Upper lobe of left lung (tissue), 6 donors: ENCODE measurements around the gene SPATA32. TPM values are rescaled to one million over a fixed set of nuclear protein-coding genes. Genes with fewer than 3 reads are reported as not detected.
A peak's percentile ranks its signal among the peaks of the same experiment; 100 is the strongest.

Source experiments
- ATAC-seq, 2 donors: fragments of 200-7000 bp; cut with Tn5 transposase; one replicate each; pipeline ENCODE4 v1.9.1; 2022; ENCODE audit warnings: mild to moderate bottlenecking in 2 of 2, moderate library complexity in 2 of 2; ENCODE audit not compliant: low FRiP score in 2 of 2
- DNase-seq, 2 donors: peaks; one replicate each; pipeline ENCODE4 v3.0.0-alpha.2; 2019 to 2020
- H3K27ac ChIP-seq, 4 donors: fragments of 200-600 bp; sonication (generic); one replicate each; pipeline ENCODE4 v1.5.1; 2016 to 2019
- H3K27me3 ChIP-seq, 4 donors: fragments of 200-600 bp; sonication (generic); one replicate each; pipeline ENCODE4 v1.5.1; 2017 to 2019
- H3K36me3 ChIP-seq, 4 donors: fragments of 200-600 bp; sonication (generic); one replicate each; pipeline ENCODE4 v1.5.1; 2016 to 2019
- H3K4me1 ChIP-seq, 4 donors: fragments of 200-600 bp; sonication (generic); one replicate each; pipeline ENCODE4 v1.5.1; 2018 to 2019
- H3K4me3 ChIP-seq, 4 donors: fragments of 200-600 bp; sonication (generic); one replicate each; pipeline ENCODE4 v1.5.1; 2017 to 2019; ENCODE audit warnings: mild to moderate bottlenecking in 2 of 4, moderate library complexity in 1 of 4
- H3K9me3 ChIP-seq, 4 donors: fragments of 200-600 bp; sonication (generic); one replicate each; pipeline ENCODE4 v1.5.1; 2018 to 2019
- CTCF ChIP-seq, 6 experiments: fragments of 450-650 bp in 4 of 6; fragments of 200-600 bp in 2 of 6; sonication (generic) in 2 of 6; IDR thresholded peaks; one replicate each; pipeline ENCODE4 v1.5.1; 2016 to 2019; ENCODE audit warnings: antibody characterized with exemption in 6 of 6
- EP300 ChIP-seq, 4 donors: sonication (generic); formaldehyde crosslinking; IDR thresholded peaks; one replicate each; pipeline ENCODE4 v1.5.1; 2017; ENCODE audit warnings: antibody characterized with exemption in 4 of 4, control low read depth in 2 of 4
- POLR2A ChIP-seq, 4 donors: fragments of 450-650 bp; IDR thresholded peaks; one replicate each; pipeline ENCODE4 v1.5.1; 2016 to 2017; ENCODE audit warnings: antibody characterized with exemption in 4 of 4, mild to moderate bottlenecking in 2 of 4
- POLR2AphosphoS5 ChIP-seq, 2 donors: sonication (generic); formaldehyde crosslinking; IDR thresholded peaks; one replicate each; pipeline ENCODE4 v1.5.1; 2017; ENCODE audit warnings: antibody characterized with exemption in 2 of 2
- WGBS, 2 donors: methylation state at CpG; one replicate each; pipeline ENCODE4 v1.1.5; 2017 to 2018; 5-methylcytosine and 5-hydroxymethylcytosine counted together
- total RNA-seq, 6 donors: library from RNA; depleted of rRNA in 4 of 6; stranded (reverse); fragments of >200 nt in 4 of 6; gene quantifications; one replicate each; pipeline versions ENCODE4 v1.1.0 to v1.2.1, GENCODE V29; 2016 to 2021
- donor health status: DM: no; HTN: no; CAD: no; lungs with moderate emphysema.
- donor health status: DM: no; HTN: yes; CAD: no; lungs with severe emphysema.

The SPATA32 gene
- total RNA-seq, 6 donors from 2014 or later, result 0.20 TPM; not detected in 5

GRCh38 chr17:45248132-45248957, 13.5 kb downstream of the SPATA32 start:
- TF ChIP-seq CTCF (IDR thresholded peaks at IDR 0.05) (no peak), POLR2A (IDR thresholded peaks at IDR 0.05) (peak in 2 of 4 donors; percentile 10 to 62), EP300 (IDR thresholded peaks at IDR 0.05) (no peak)
- no peaks in the 10 kb centered on the region for H3K27me3 ChIP-seq
- peak overlapping the region; percentile 44 to 70 (median 59) for H3K4me3 ChIP-seq
- H3K9me3 ChIP-seq, result no peaks in the 10 kb centered on the region
- H3K4me1 ChIP-seq, result peaks cover 15 to 42% (median 25%) of the 10 kb centered on the region in 4 donors
- peak; percentile 50 to 70 for ATAC-seq
- 35% methylated on average over 30 of the region's 39 CpGs; no CpG with 5 or more reads in 1 of the 2 donors for WGBS, 2 donors
- H3K27ac ChIP-seq, result peak overlapping the region; percentile 84 to 91 (median 87)
- H3K36me3 ChIP-seq, result peaks cover 0 to 31% (median 21%) of the 10 kb centered on the region in 4 donors
- peak in 1 of 2 donors; percentile 84 for DNase-seq

GRCh38 chr17:45247429-45248131, 14.3 kb downstream of the SPATA32 start:
- Histone ChIP-seq H3K36me3 (peaks cover 0 to 38% (median 26%) of the 10 kb centered on the region in 4 donors), H3K27ac (peak overlapping the region; percentile 84 to 91 (median 87))

GRCh38 chr17:45246861-45247428, 14.9 kb downstream of the SPATA32 start:
- 13 to 24% methylated on average over 14 to 33 of the region's 33 CpGs for WGBS, 2 donors
- ATAC-seq, result no peak
- DNase-seq, result peak in 1 of 2 donors; percentile 83
- Histone ChIP-seq H3K4me1 (peaks cover 15 to 32% (median 17%) of the 10 kb centered on the region in 4 donors), H3K4me3 (peak overlapping the region; percentile 44 to 70 (median 59)), H3K27me3 (no peaks in the 10 kb centered on the region), H3K27ac (peak overlapping the region; percentile 84 to 91 (median 87)), H3K36me3 (peaks cover 0 to 40% (median 28%) of the 10 kb centered on the region in 4 donors), H3K9me3 (no peaks in the 10 kb centered on the region)
- no peak for TF ChIP-seq POLR2A (IDR thresholded peaks at IDR 0.05)
- peak in 5 of 6 experiments; percentile 15 to 35 (median 23) for TF ChIP-seq CTCF (IDR thresholded peaks at IDR 0.05)

More at GRCh38 chr17:45247429-45248131, 14.3 kb downstream of the SPATA32 start:
- TF ChIP-seq POLR2A (IDR thresholded peaks at IDR 0.05), result peak in 3 of 4 donors; percentile 54 to 79 (median 67)
- TF ChIP-seq POLR2AphosphoS5 (IDR thresholded peaks at IDR 0.05), result peak; percentile 37 to 63
- TF ChIP-seq EP300 (IDR thresholded peaks at IDR 0.05), result peak in 1 of 4 donors; percentile 21
- no peak for TF ChIP-seq CTCF (IDR thresholded peaks at IDR 0.05)
- peak overlapping the region; percentile 44 to 70 (median 59) for H3K4me3 ChIP-seq
- H3K27me3 ChIP-seq, result no peaks in the 10 kb centered on the region
- peak; percentile 85 to 94 for ATAC-seq
- peak; percentile 97 to 99 for DNase-seq
- peaks cover 15 to 37% (median 21%) of the 10 kb centered on the region in 4 donors for H3K4me1 ChIP-seq
- 0 to 2% methylated on average over 1 to 55 of the region's 61 CpGs for WGBS, 2 donors
- no peaks in the 10 kb centered on the region for H3K9me3 ChIP-seq

- no peak for TF ChIP-seq POLR2AphosphoS5 (IDR thresholded peaks at IDR 0.05)
- TF ChIP-seq EP300 (IDR thresholded peaks at IDR 0.05), result no peak
- TF ChIP-seq POLR2A (IDR thresholded peaks at IDR 0.05), result no peak
- no peak for TF ChIP-seq CTCF (IDR thresholded peaks at IDR 0.05)
- no peak for DNase-seq
- WGBS, 2 donors, result 71 to 78% methylated on average over 8 of the region's 8 CpGs
- peaks cover 15 to 38% (median 21%) of the 10 kb centered on the region in 4 donors for H3K4me1 ChIP-seq
- H3K27me3 ChIP-seq, result no peaks in the 10 kb centered on the region
- H3K4me3 ChIP-seq, result peak overlapping the region in 1 of 4 donors; percentile 57
- no peaks in the 10 kb centered on the region for H3K9me3 ChIP-seq
- no peak for ATAC-seq
- H3K27ac ChIP-seq, result peak overlapping the region in 1 of 4 donors; percentile 84
- H3K36me3 ChIP-seq, result peaks cover 0 to 46% (median 30%) of the 10 kb centered on the region in 4 donors
Measured at GRCh38 chr17:45246338-45246737, 15.6 kb downstream of the SPATA32 start.
